HG03159 (cell line): ENCODE data around the gene LCA5.
"Not testable (repeated sequence)": the region's sequence is repeated elsewhere in the genome, so short reads cannot be mapped to it uniquely, and the experiment has no call there.

Experiments used
- ATAC-seq: cut with Tn5 transposase; IDR thresholded peaks from one replicate; pipeline ENCODE4 v1.9.1; 2021; ENCODE audit warnings: mild to moderate bottlenecking, moderate library complexity; ENCODE audit not compliant: unreplicated experiment

The LCA5 gene

GRCh38 chr6:79536954-79537747, at the start of gene LCA5:
Gene LCA5, minus strand, starts transcription at chr6:79537430. Its CDS starts 18,536 bp downstream, at chr6:79518894.
- peak; percentile 100 for ATAC-seq

GRCh38 chr6:79586548-79586947, 49.3 kb upstream of the LCA5 start:
- no peak for ATAC-seq

- ATAC-seq = no peak
Measured at GRCh38 chr6:79584332-79584731, 47.1 kb upstream of the LCA5 start.

- ATAC-seq = not testable (repeated sequence)
Measured at GRCh38 chr6:79577926-79578325, 40.7 kb upstream of the LCA5 start.

GRCh38 chr6:79574630-79575225, 37.5 kb upstream of the LCA5 start:
- no peak for ATAC-seq

- ATAC-seq = no peak
Measured at GRCh38 chr6:79574174-79574573, 36.9 kb upstream of the LCA5 start.

- ATAC-seq = peak; percentile 23
Measured at GRCh38 chr6:79571030-79571367, 33.8 kb upstream of the LCA5 start.

GRCh38 chr6:79570129-79571029, 33.1 kb upstream of the LCA5 start:
- peak; percentile 93 for ATAC-seq

GRCh38 chr6:79568996-79569395, 31.8 kb upstream of the LCA5 start:
- no peak for ATAC-seq

- ATAC-seq = no peak
Measured at GRCh38 chr6:79564636-79565035, 27.4 kb upstream of the LCA5 start.

GRCh38 chr6:79559706-79560105, 22.5 kb upstream of the LCA5 start:
- ATAC-seq = no peak

- no peak for ATAC-seq
Measured at GRCh38 chr6:79557673-79558467, 20.6 kb upstream of the LCA5 start.

GRCh38 chr6:79554305-79554704, 17.1 kb upstream of the LCA5 start:
- ATAC-seq = no peak

- no peak for ATAC-seq
Measured at GRCh38 chr6:79551401-79551800, 14.2 kb upstream of the LCA5 start.

GRCh38 chr6:79548304-79548703, 11.1 kb upstream of the LCA5 start:
- ATAC-seq = no peak

- ATAC-seq = no peak
Measured at GRCh38 chr6:79546186-79546585, 9.0 kb upstream of the LCA5 start.

- ATAC-seq = peak; percentile 85
Measured at GRCh38 chr6:79544939-79545450, 7.8 kb upstream of the LCA5 start.

GRCh38 chr6:79544299-79544927, 7.2 kb upstream of the LCA5 start:
- ATAC-seq = peak; percentile 63

- peak; percentile 31 for ATAC-seq
Measured at GRCh38 chr6:79543886-79544285, 6.7 kb upstream of the LCA5 start.

GRCh38 chr6:79543411-79543810, 6.2 kb upstream of the LCA5 start:
- no peak for ATAC-seq
